ENCODE results near the gene TMPRSS4. TPM values are rescaled to one million over a fixed set of nuclear protein-coding genes. Genes with fewer than 3 reads are reported as not detected.

Gene TMPRSS4
- total and polyA plus RNA-seq, 9 of the 15 experiments (the other 6 are each of a cell fraction or from before 2014, with no cell fraction given) = 4.0 to 10.0 (median 5.6) TPM

DNA sequence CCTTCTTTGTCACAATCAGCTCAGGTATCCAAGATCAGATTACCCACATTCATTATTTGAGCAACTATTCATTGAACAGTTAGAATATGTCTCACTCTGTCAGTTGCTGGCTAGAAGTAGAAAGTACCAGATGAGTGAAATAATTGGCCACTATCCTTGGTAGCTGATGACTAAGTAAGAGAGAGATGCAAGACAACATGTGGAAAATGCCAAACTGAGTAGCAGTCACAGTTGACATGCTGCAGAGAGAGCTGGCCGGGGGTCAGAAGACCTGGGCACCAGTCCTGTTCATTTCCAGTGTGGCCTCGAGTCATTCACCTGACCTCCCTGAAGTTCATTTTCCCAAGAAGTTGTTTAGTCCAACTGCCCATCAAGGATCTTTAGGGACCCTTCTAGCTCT lies 32.4 kb downstream of the TMPRSS4 start (continued):
- TF ChIP-seq, protein P1, sequence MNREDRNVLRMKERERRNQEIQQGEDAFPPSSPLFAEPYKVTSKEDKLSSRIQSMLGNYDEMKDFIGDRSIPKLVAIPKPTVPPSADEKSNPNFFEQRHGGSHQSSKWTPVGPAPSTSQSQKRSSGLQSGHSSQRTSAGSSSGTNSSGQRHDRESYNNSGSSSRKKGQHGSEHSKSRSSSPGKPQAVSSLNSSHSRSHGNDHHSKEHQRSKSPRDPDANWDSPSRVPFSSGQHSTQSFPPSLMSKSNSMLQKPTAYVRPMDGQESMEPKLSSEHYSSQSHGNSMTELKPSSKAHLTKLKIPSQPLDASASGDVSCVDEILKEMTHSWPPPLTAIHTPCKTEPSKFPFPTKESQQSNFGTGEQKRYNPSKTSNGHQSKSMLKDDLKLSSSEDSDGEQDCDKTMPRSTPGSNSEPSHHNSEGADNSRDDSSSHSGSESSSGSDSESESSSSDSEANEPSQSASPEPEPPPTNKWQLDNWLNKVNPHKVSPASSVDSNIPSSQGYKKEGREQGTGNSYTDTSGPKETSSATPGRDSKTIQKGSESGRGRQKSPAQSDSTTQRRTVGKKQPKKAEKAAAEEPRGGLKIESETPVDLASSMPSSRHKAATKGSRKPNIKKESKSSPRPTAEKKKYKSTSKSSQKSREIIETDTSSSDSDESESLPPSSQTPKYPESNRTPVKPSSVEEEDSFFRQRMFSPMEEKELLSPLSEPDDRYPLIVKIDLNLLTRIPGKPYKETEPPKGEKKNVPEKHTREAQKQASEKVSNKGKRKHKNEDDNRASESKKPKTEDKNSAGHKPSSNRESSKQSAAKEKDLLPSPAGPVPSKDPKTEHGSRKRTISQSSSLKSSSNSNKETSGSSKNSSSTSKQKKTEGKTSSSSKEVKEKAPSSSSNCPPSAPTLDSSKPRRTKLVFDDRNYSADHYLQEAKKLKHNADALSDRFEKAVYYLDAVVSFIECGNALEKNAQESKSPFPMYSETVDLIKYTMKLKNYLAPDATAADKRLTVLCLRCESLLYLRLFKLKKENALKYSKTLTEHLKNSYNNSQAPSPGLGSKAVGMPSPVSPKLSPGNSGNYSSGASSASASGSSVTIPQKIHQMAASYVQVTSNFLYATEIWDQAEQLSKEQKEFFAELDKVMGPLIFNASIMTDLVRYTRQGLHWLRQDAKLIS (CRISPR knock-in tag; IDR thresholded peaks at IDR 0.05) = no peak
- no peak for TF ChIP-seq ZNF134 (CRISPR knock-in tag; conservative IDR thresholded peaks at IDR 0.05)

DNA sequence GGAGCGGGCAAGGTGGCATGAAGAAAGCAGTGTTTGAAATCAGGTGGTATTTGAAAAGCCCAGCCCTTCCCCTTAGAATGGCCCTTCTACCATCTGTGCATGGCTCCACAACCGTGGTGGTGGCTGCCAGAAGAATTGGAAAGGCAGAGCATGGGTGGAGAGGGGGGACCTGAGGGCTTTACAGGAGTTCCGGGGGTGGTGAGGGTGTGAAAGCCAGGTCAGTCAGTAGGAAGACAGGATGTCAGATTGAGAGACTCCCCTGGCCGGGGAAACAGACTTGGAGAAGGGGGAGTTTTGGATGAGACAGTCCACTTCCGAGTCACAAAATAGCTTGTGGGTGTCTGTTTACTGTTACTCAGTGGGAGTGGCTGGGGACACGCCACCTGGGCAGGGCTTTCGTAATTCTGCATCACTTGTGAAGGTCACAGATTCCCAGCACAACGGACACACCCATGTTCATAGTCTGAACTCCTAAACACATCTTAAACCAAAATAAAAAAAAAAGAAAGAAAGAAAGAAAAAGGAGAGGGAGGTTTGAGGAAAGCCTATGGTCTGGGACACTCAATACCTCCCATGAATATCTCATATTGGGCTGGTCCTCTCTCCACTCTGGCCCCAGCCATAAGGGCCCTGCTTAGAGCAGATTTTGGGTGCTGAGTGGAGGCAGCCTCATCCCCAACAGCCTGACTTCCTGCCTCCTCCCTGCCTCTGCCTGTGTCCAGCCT lies 34.3 kb downstream of the TMPRSS4 start:
- Histone ChIP-seq H3K4me1 (replicated peaks in 1 of 2; ENCODE audit: control insufficient read depth in 2 of 2, insufficient read depth in 2 of 2, low read length in 2 of 2) (peaks cover 3 to 9% of the 10 kb centered on the region in 2 experiments; a peak in 3 of 5 replicates), H4K20me1 (replicated peaks; ENCODE audit: control insufficient read depth, insufficient read depth, low read length) (no peaks in the 10 kb centered on the region; the same call in 1 of the 2 replicates), H3K27ac (ENCODE audit: extremely low read depth, low read depth, low read length) (no peak overlapping the region), H3K9ac (ENCODE audit: insufficient read depth in 1 of 2, low read depth in 2 of 2, low read length in 2 of 2) (peak overlapping the region in 1 of 2 experiments; percentile 23; a peak in 1 of 4 replicates), H3K79me2 (ENCODE audit: control insufficient read depth, insufficient read depth, low read length) (no peaks in the 10 kb centered on the region), H3K4me3 (no peak overlapping the region), H3K27me3 (ENCODE audit: control insufficient read depth in 2 of 2, insufficient read depth in 2 of 2, low read length in 2 of 2) (no peaks in the 10 kb centered on the region), H3K4me2 (ENCODE audit: insufficient read depth, low read length) (no peak overlapping the region), H3K36me3 (ENCODE audit: control insufficient read depth, insufficient read depth, low read length) (no peaks in the 10 kb centered on the region), H3K9me3 (replicated peaks; ENCODE audit: control insufficient read depth, insufficient read depth, low read depth, low read length) (no peaks in the 10 kb centered on the region), H3K9me1 (ENCODE audit: control insufficient read depth, insufficient read depth, low read length) (no peaks in the 10 kb centered on the region), H2AFZ (ENCODE audit: low read depth, low read length) (no peak overlapping the region)
- POLR2A ChIA-PET = interaction anchor here (0.7 to 1.2 kb wide), 3 partner anchors 7 to 53 kb away, joined by 3 to 4 read pairs (median 3); no protein-coding TSS in a partner anchor
- peak; percentile 57 for FAIRE-seq
- in situ Hi-C loops (cut with MboI) (no loop called here), intact Hi-C loops (cut with micrococcal nuclease) (no loop called here)
- DNase-seq (ENCODE audit: extremely low read depth in 1 of 4, low spot score in 3 of 4) = peak in 1 of 4 experiments; percentile 20
- BruUV-seq (replicated peaks) = no TSS peak
- peak; percentile 73 for ATAC-seq
- WGBS (ENCODE audit: insufficient coverage, low coverage, missing lambda C conversion rate) = 30% methylated on average over 8 of the region's 8 CpGs
- CTCF ChIA-PET (ENCODE audit: low intra/inter-chr PET ratio) = no interaction called here
- TF ChIP-seq NRF1 (conservative IDR thresholded peaks at IDR 0.05 in 1 of 2, IDR thresholded peaks at IDR 0.05 in 1 of 2) (no peak), HNRNPUL1 (IDR thresholded peaks at IDR 0.05; ENCODE audit: low read length) (no peak), YY1 (IDR thresholded peaks at IDR 0.05; ENCODE audit: borderline replicate concordance in 1 of 3, control insufficient read depth in 1 of 3, extremely low read depth in 1 of 3, insufficient read depth in 3 of 3, insufficient read length in 1 of 3, insufficient replicate concordance in 2 of 3, low read depth in 1 of 3, low read length in 2 of 3) (no peak), NCOA2 (IDR thresholded peaks at IDR 0.05; ENCODE audit: partially characterized antibody in 2 of 2) (no peak), BHLHE40 (IDR thresholded peaks at IDR 0.05; ENCODE audit: low read length) (0 out of 2 replicates have a peak, but pooled peaks have one; percentile 9), ASH1L (IDR thresholded peaks at IDR 0.05; ENCODE audit: borderline replicate concordance, low read depth, partially characterized antibody) (peak; percentile 21), SP2 (IDR thresholded peaks at IDR 0.05; ENCODE audit: extremely low read depth, low read depth, low read length, poor library complexity, severe bottlenecking) (no peak), MAFG (tag; conservative IDR thresholded peaks at IDR 0.05) (no peak)
- TF ChIP-seq, protein P2, sequence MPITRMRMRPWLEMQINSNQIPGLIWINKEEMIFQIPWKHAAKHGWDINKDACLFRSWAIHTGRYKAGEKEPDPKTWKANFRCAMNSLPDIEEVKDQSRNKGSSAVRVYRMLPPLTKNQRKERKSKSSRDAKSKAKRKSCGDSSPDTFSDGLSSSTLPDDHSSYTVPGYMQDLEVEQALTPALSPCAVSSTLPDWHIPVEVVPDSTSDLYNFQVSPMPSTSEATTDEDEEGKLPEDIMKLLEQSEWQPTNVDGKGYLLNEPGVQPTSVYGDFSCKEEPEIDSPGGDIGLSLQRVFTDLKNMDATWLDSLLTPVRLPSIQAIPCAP (CRISPR knock-in tag; IDR thresholded peaks at IDR 0.05; ENCODE audit: borderline replicate concordance) = no peak
- TF ChIP-seq, protein P3, sequence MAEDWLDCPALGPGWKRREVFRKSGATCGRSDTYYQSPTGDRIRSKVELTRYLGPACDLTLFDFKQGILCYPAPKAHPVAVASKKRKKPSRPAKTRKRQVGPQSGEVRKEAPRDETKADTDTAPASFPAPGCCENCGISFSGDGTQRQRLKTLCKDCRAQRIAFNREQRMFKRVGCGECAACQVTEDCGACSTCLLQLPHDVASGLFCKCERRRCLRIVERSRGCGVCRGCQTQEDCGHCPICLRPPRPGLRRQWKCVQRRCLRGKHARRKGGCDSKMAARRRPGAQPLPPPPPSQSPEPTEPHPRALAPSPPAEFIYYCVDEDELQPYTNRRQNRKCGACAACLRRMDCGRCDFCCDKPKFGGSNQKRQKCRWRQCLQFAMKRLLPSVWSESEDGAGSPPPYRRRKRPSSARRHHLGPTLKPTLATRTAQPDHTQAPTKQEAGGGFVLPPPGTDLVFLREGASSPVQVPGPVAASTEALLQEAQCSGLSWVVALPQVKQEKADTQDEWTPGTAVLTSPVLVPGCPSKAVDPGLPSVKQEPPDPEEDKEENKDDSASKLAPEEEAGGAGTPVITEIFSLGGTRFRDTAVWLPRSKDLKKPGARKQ (CRISPR knock-in tag; IDR thresholded peaks at IDR 0.05) = no peak
